ENCODE measurements around the gene COL16A1. TPM values are rescaled to one million over a fixed set of nuclear protein-coding genes. Genes with fewer than 3 reads are reported as not detected.

COL16A1 gene
- total RNA-seq, 1 experiment from 2014 or later: 0.50 TPM

GRCh38 chr1:31749785-31750735, 46.2 kb upstream of the COL16A1 start:
- POLR2A ChIA-PET: no interaction called here
- Mint-ChIP-seq H3K4me1 (ENCODE audit: low read depth, unreplicated experiment) (peaks cover 14% of the 10 kb centered on the region), H3K36me3 (ENCODE audit: insufficient read depth, unreplicated experiment) (no peaks in the 10 kb centered on the region), H3K4me3 (ENCODE audit: unreplicated experiment) (no peak overlapping the region), H3K27me3 (ENCODE audit: insufficient read depth, unreplicated experiment) (peaks cover 3% of the 10 kb centered on the region), H3K9me3 (ENCODE audit: unreplicated experiment) (no peaks in the 10 kb centered on the region), H3K27ac (ENCODE audit: unreplicated experiment) (no peak overlapping the region)
- intact Hi-C loops (cut with micrococcal nuclease; ENCODE audit: unreplicated experiment): no loop called here
- no peak overlapping the region for H3K4me3 ChIP-seq (ENCODE audit: low read depth, low read length)
- no peak for DNase-seq
- no peak for TF ChIP-seq CTCF (IDR thresholded peaks at IDR 0.05; ENCODE audit: insufficient read depth in 1 of 2, low read depth in 1 of 2, low read length in 1 of 2, severe bottlenecking in 1 of 2, unreplicated experiment in 1 of 2)
- no peaks in the 10 kb centered on the region for H3K9me3 ChIP-seq
- H3K4me1 ChIP-seq: peaks cover 5% of the 10 kb centered on the region
- H3K36me3 ChIP-seq (ENCODE audit: control insufficient read depth, insufficient read depth, low read length): no peaks in the 10 kb centered on the region
- CTCF ChIA-PET: no interaction called here
- no TSS peak for BruUV-seq (replicated peaks)
- H3K27me3 ChIP-seq (replicated peaks; ENCODE audit: control insufficient read depth, insufficient read depth, low read length): no peaks in the 10 kb centered on the region

GRCh38 chr1:31748365-31748764, 44.5 kb upstream of the COL16A1 start:
- no peaks in the 10 kb centered on the region for H3K36me3 Mint-ChIP-seq (ENCODE audit: insufficient read depth, unreplicated experiment)
- CTCF ChIA-PET: interaction anchor here (1.0 kb wide), 1 partner anchor 82 kb away, joined by 3 read pairs; no protein-coding TSS in a partner anchor
- no peaks in the 10 kb centered on the region for H3K9me3 Mint-ChIP-seq (ENCODE audit: unreplicated experiment)
- POLR2A ChIA-PET: no interaction called here
- Histone ChIP-seq H3K27me3 (replicated peaks; ENCODE audit: control insufficient read depth, insufficient read depth, low read length) (no peaks in the 10 kb centered on the region), H3K4me1 (peaks cover 5% of the 10 kb centered on the region), H3K9me3 (no peaks in the 10 kb centered on the region), H3K36me3 (ENCODE audit: control insufficient read depth, insufficient read depth, low read length) (no peaks in the 10 kb centered on the region), H3K4me3 (ENCODE audit: low read depth, low read length) (no peak overlapping the region)
- intact Hi-C loops (cut with micrococcal nuclease; ENCODE audit: unreplicated experiment): no loop called here
- BruUV-seq (replicated peaks): no TSS peak
- no peak overlapping the region for H3K27ac Mint-ChIP-seq (ENCODE audit: unreplicated experiment)
- H3K4me3 Mint-ChIP-seq (ENCODE audit: unreplicated experiment): no peak overlapping the region
- peaks cover 14% of the 10 kb centered on the region for H3K4me1 Mint-ChIP-seq (ENCODE audit: low read depth, unreplicated experiment)
- peaks cover 3% of the 10 kb centered on the region for H3K27me3 Mint-ChIP-seq (ENCODE audit: insufficient read depth, unreplicated experiment)
- DNase-seq: no peak
- TF ChIP-seq CTCF (IDR thresholded peaks at IDR 0.05; ENCODE audit: insufficient read depth in 1 of 2, low read depth in 1 of 2, low read length in 1 of 2, severe bottlenecking in 1 of 2, unreplicated experiment in 1 of 2): no peak

- Mint-ChIP-seq H3K4me1 (ENCODE audit: low read depth, unreplicated experiment) (peaks cover 14% of the 10 kb centered on the region), H3K27me3 (ENCODE audit: insufficient read depth, unreplicated experiment) (peaks cover 3% of the 10 kb centered on the region), H3K4me3 (ENCODE audit: unreplicated experiment) (no peak overlapping the region), H3K36me3 (ENCODE audit: insufficient read depth, unreplicated experiment) (no peaks in the 10 kb centered on the region), H3K27ac (ENCODE audit: unreplicated experiment) (no peak overlapping the region), H3K9me3 (ENCODE audit: unreplicated experiment) (no peaks in the 10 kb centered on the region)
- Histone ChIP-seq H3K4me1 (peaks cover 5% of the 10 kb centered on the region), H3K36me3 (ENCODE audit: control insufficient read depth, insufficient read depth, low read length) (no peaks in the 10 kb centered on the region), H3K9me3 (no peaks in the 10 kb centered on the region), H3K4me3 (ENCODE audit: low read depth, low read length) (no peak overlapping the region), H3K27me3 (replicated peaks; ENCODE audit: control insufficient read depth, insufficient read depth, low read length) (no peaks in the 10 kb centered on the region)
- ChIA-PET CTCF (no interaction called here), POLR2A (no interaction called here)
- no TSS peak for BruUV-seq (replicated peaks)
- intact Hi-C loops (cut with micrococcal nuclease; ENCODE audit: unreplicated experiment): no loop called here
- TF ChIP-seq CTCF (IDR thresholded peaks at IDR 0.05; ENCODE audit: insufficient read depth in 1 of 2, low read depth in 1 of 2, low read length in 1 of 2, severe bottlenecking in 1 of 2, unreplicated experiment in 1 of 2): no peak
- no peak for DNase-seq
Observed at GRCh38 chr1:31747304-31747703, 43.5 kb upstream of the COL16A1 start.

Measured in Caco-2 (cell line).